Transverse colon (tissue), 4 donors: ENCODE results near the gene ARNT2.

Source experiments
- POLR2A ChIP-seq: fragments of 450-650 bp; IDR thresholded peaks from one replicate; pipeline ENCODE4 v1.6.1; 2016; ENCODE audit warnings: antibody characterized with exemption, mild to moderate bottlenecking, moderate library complexity
- POLR2AphosphoS5 ChIP-seq, 3 donors: sonication (generic); formaldehyde crosslinking; IDR thresholded peaks; one replicate each; pipeline ENCODE4 v1.6.1; 2016; ENCODE audit warnings: antibody characterized with exemption in 3 of 3
- TF ChIP-seq, protein P1 (sequence below), 5 experiments: fragments of 200-600 bp in 3 of 5; fragments of 450-650 bp in 2 of 5; sonication (generic) in 3 of 5; IDR thresholded peaks; 1 replicate in 2 of 5; 2 replicates in 3 of 5; pipeline ENCODE4 v1.5.1; 2016 to 2017; ENCODE audit warnings: antibody characterized with exemption in 5 of 5, inconsistent platforms in 3 of 5, mild to moderate bottlenecking in 2 of 5, moderate library complexity in 1 of 5

DNA sequence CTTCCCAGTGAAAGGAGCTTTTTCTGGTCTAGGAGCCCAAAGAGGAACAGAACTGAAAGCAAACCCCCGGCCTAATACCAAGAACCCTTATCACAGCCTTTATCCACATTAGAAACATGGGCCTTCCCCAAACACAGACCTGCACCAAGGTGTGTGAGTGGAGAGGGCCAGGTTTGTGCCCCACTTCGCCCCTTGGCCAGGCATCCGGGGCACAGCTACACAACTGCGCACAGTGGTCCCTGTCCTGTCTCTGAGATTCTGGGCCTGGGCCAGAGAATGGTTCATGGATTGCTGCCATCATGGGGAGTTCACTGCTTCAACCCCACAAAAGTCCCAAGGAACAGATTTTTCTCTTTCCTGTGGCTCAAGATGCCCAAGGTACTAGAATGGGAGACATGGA, 165.5 kb downstream of the ARNT2 start:
- TF ChIP-seq, protein P1, sequence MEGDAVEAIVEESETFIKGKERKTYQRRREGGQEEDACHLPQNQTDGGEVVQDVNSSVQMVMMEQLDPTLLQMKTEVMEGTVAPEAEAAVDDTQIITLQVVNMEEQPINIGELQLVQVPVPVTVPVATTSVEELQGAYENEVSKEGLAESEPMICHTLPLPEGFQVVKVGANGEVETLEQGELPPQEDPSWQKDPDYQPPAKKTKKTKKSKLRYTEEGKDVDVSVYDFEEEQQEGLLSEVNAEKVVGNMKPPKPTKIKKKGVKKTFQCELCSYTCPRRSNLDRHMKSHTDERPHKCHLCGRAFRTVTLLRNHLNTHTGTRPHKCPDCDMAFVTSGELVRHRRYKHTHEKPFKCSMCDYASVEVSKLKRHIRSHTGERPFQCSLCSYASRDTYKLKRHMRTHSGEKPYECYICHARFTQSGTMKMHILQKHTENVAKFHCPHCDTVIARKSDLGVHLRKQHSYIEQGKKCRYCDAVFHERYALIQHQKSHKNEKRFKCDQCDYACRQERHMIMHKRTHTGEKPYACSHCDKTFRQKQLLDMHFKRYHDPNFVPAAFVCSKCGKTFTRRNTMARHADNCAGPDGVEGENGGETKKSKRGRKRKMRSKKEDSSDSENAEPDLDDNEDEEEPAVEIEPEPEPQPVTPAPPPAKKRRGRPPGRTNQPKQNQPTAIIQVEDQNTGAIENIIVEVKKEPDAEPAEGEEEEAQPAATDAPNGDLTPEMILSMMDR (IDR thresholded peaks at IDR 0.05): no peak
- TF ChIP-seq POLR2AphosphoS5 (IDR thresholded peaks at IDR 0.05) (no peak), POLR2A (no peak)
